BLaER1 treated with 17β-estradiol and CSF1 and Interleukin-3, amounts not matched to agents 10 nM and 100 nM (cell line): ENCODE measurements around the gene DOCK1.

Experiments used
- H3K27ac ChIP-seq, 11 experiments: shearing (Covaris generic); formaldehyde crosslinking; 2 replicates each; pipeline ENCODE4 v1.8.1; 2022
- H3K27me3 ChIP-seq, 11 experiments: shearing (Covaris generic); formaldehyde crosslinking; 2 replicates each; pipeline ENCODE4 v1.8.1; 2022
- H3K36me3 ChIP-seq, 11 experiments: shearing (Covaris generic); formaldehyde crosslinking; 2 replicates each; pipeline ENCODE4 v1.8.1; 2022
- H3K4me1 ChIP-seq, 10 experiments: shearing (Covaris generic); formaldehyde crosslinking; 2 replicates each; pipeline ENCODE4 v1.8.1; 2022
- H3K4me2 ChIP-seq, 11 experiments: shearing (Covaris generic); formaldehyde crosslinking; 2 replicates each; pipeline ENCODE4 v1.8.1; 2022
- H3K4me3 ChIP-seq, 10 experiments: shearing (Covaris generic); formaldehyde crosslinking; 2 replicates each; pipeline ENCODE4 v1.8.1; 2022
- H3K9ac ChIP-seq, 11 experiments: shearing (Covaris generic); formaldehyde crosslinking; 2 replicates each; pipeline ENCODE4 v1.8.1; 2022
- H3K9me3 ChIP-seq, 11 experiments: shearing (Covaris generic); formaldehyde crosslinking; replicated peaks in 1 of 11; 2 replicates each; pipeline ENCODE4 v1.8.1; 2022
- H4K20me1 ChIP-seq, 11 experiments: shearing (Covaris generic); formaldehyde crosslinking; 2 replicates each; pipeline ENCODE4 v1.8.1; 2022
- Cebpa-rat ChIP-seq, 11 experiments: shearing (Covaris generic); IDR thresholded peaks; 2 replicates each; pipeline ENCODE4 v1.8.1; 2022

The DOCK1 gene

GRCh38 chr10:127234306-127234800 is 329.1 kb downstream of the DOCK1 start:
- H3K4me1 ChIP-seq, result no peaks in the 10 kb centered on the region
- no peaks in the 10 kb centered on the region for H3K9me3 ChIP-seq
- H3K4me3 ChIP-seq, result no peak overlapping the region
- H3K36me3 ChIP-seq, result no peaks in the 10 kb centered on the region
- no peaks in the 10 kb centered on the region for H4K20me1 ChIP-seq
- no peak overlapping the region for H3K4me2 ChIP-seq
- H3K9ac ChIP-seq, result no peak overlapping the region
- no peak overlapping the region for H3K27ac ChIP-seq
- H3K27me3 ChIP-seq, result no peaks in the 10 kb centered on the region
- TF ChIP-seq Cebpa-rat (IDR thresholded peaks at IDR 0.05), result no peak

- no peaks in the 10 kb centered on the region for H3K27me3 ChIP-seq
- no peak overlapping the region for H3K4me3 ChIP-seq
- no peaks in the 10 kb centered on the region for H3K9me3 ChIP-seq
- H3K9ac ChIP-seq, result no peak overlapping the region
- no peaks in the 10 kb centered on the region for H3K4me1 ChIP-seq
- H4K20me1 ChIP-seq, result no peaks in the 10 kb centered on the region
- H3K27ac ChIP-seq, result no peak overlapping the region
- no peak for TF ChIP-seq Cebpa-rat (IDR thresholded peaks at IDR 0.05)
- H3K4me2 ChIP-seq, result no peak overlapping the region
- H3K36me3 ChIP-seq, result no peaks in the 10 kb centered on the region
These were observed 331.0 kb downstream of the DOCK1 start for GRCh38 chr10:127236266-127236665.

- Histone ChIP-seq H3K9ac (no peak overlapping the region), H3K27me3 (no peaks in the 10 kb centered on the region), H4K20me1 (no peaks in the 10 kb centered on the region), H3K4me3 (no peak overlapping the region), H3K9me3 (no peaks in the 10 kb centered on the region), H3K4me2 (no peak overlapping the region), H3K27ac (no peak overlapping the region), H3K4me1 (no peaks in the 10 kb centered on the region), H3K36me3 (no peaks in the 10 kb centered on the region)
- TF ChIP-seq Cebpa-rat (IDR thresholded peaks at IDR 0.05), result no peak
These were observed 337.7 kb downstream of the DOCK1 start for GRCh38 chr10:127242914-127243313.

- Histone ChIP-seq H3K27ac (no peak overlapping the region), H4K20me1 (no peaks in the 10 kb centered on the region), H3K4me1 (no peaks in the 10 kb centered on the region), H3K9me3 (no peaks in the 10 kb centered on the region), H3K4me3 (no peak overlapping the region), H3K27me3 (no peaks in the 10 kb centered on the region), H3K4me2 (no peak overlapping the region), H3K36me3 (no peaks in the 10 kb centered on the region), H3K9ac (no peak overlapping the region)
- no peak for TF ChIP-seq Cebpa-rat (IDR thresholded peaks at IDR 0.05)
These were observed 338.5 kb downstream of the DOCK1 start for GRCh38 chr10:127243490-127244272.

- H3K36me3 ChIP-seq, result no peaks in the 10 kb centered on the region
- H3K4me2 ChIP-seq, result no peak overlapping the region
- no peak overlapping the region for H3K9ac ChIP-seq
- no peaks in the 10 kb centered on the region for H4K20me1 ChIP-seq
- H3K4me1 ChIP-seq, result no peaks in the 10 kb centered on the region
- H3K27ac ChIP-seq, result no peak overlapping the region
- no peak for TF ChIP-seq Cebpa-rat (IDR thresholded peaks at IDR 0.05)
- no peaks in the 10 kb centered on the region for H3K27me3 ChIP-seq
- H3K4me3 ChIP-seq, result no peak overlapping the region
- no peaks in the 10 kb centered on the region for H3K9me3 ChIP-seq
These were observed 340.2 kb downstream of the DOCK1 start for GRCh38 chr10:127245456-127245855.

- H4K20me1 ChIP-seq, result no peaks in the 10 kb centered on the region
- H3K4me1 ChIP-seq, result peaks cover 14 to 23% (median 22%) of the 10 kb centered on the region in 10 experiments
- H3K4me2 ChIP-seq, result no peak overlapping the region
- no peak overlapping the region for H3K27ac ChIP-seq
- H3K4me3 ChIP-seq, result no peak overlapping the region
- H3K9me3 ChIP-seq, result peaks cover 0 to 9% (median 5%) of the 10 kb centered on the region in 11 experiments; a peak in 6 of 22 replicates
- no peak for TF ChIP-seq Cebpa-rat (IDR thresholded peaks at IDR 0.05)
- H3K27me3 ChIP-seq, result no peaks in the 10 kb centered on the region
- no peak overlapping the region for H3K9ac ChIP-seq
- H3K36me3 ChIP-seq, result no peaks in the 10 kb centered on the region
These were observed 344.8 kb downstream of the DOCK1 start for GRCh38 chr10:127250031-127250430.

GRCh38 chr10:127252818-127253217 is 347.6 kb downstream of the DOCK1 start:
- Histone ChIP-seq H4K20me1 (no peaks in the 10 kb centered on the region), H3K9me3 (peaks cover 0 to 9% (median 5%) of the 10 kb centered on the region in 11 experiments; a peak in 6 of 22 replicates), H3K9ac (peak overlapping the region in 1 of 11 experiments; percentile 33; a peak in 1 of 22 replicates), H3K4me1 (peaks cover 14 to 38% (median 25%) of the 10 kb centered on the region in 10 experiments), H3K27me3 (no peaks in the 10 kb centered on the region), H3K27ac (peak overlapping the region in 6 of 11 experiments; percentile 36 to 73 (median 66); a peak in 9 of 22 replicates), H3K4me3 (no peak overlapping the region), H3K36me3 (no peaks in the 10 kb centered on the region), H3K4me2 (peak overlapping the region in 8 of 11 experiments; percentile 54 to 76 (median 70); a peak in 15 of 22 replicates)
- TF ChIP-seq Cebpa-rat (IDR thresholded peaks at IDR 0.05), result no peak

GRCh38 chr10:127254276-127254675 is 349.0 kb downstream of the DOCK1 start:
- no peaks in the 10 kb centered on the region for H3K36me3 ChIP-seq
- H3K27ac ChIP-seq, result peak overlapping the region in 8 of 11 experiments; percentile 32 to 73 (median 56); a peak in 14 of 22 replicates
- H3K9ac ChIP-seq, result peak overlapping the region in 2 of 11 experiments; percentile 7 to 31; a peak in 3 of 22 replicates
- H3K9me3 ChIP-seq, result peaks cover 0 to 10% (median 5%) of the 10 kb centered on the region in 11 experiments; a peak in 6 of 22 replicates
- H4K20me1 ChIP-seq, result no peaks in the 10 kb centered on the region
- peak overlapping the region; percentile 52 to 76 (median 66) for H3K4me2 ChIP-seq
- no peaks in the 10 kb centered on the region for H3K27me3 ChIP-seq
- H3K4me3 ChIP-seq, result no peak overlapping the region
- peaks cover 14 to 42% (median 25%) of the 10 kb centered on the region in 10 experiments for H3K4me1 ChIP-seq
- TF ChIP-seq Cebpa-rat (IDR thresholded peaks at IDR 0.05), result peak in 7 of 11 experiments; percentile 14 to 77 (median 64); a peak in 9 of 22 replicates

GRCh38 chr10:127257395-127257794 is 352.2 kb downstream of the DOCK1 start:
- Histone ChIP-seq H3K4me3 (no peak overlapping the region), H3K4me2 (peak overlapping the region in 4 of 11 experiments; percentile 0 to 5 (median 2); a peak in 3 of 22 replicates), H3K36me3 (no peaks in the 10 kb centered on the region), H3K9me3 (peaks cover 4 to 29% (median 14%) of the 10 kb centered on the region in 11 experiments; a peak in 14 of 22 replicates), H3K27me3 (no peaks in the 10 kb centered on the region), H3K4me1 (peaks cover 14 to 42% (median 25%) of the 10 kb centered on the region in 10 experiments), H3K27ac (no peak overlapping the region), H4K20me1 (no peaks in the 10 kb centered on the region), H3K9ac (no peak overlapping the region)
- no peak for TF ChIP-seq Cebpa-rat (IDR thresholded peaks at IDR 0.05)
